Stimulated activated CD8-positive, alpha-beta memory T cell treated with anti-CD3 and anti-CD28 coated beads, Interleukin-7, amount 100 ng/mL, for 4 hours (primary cell): ENCODE measurements around the gene TIRAP.
"Not testable (repeated sequence)": the region's sequence is repeated elsewhere in the genome, so short reads cannot be mapped to it uniquely, and the experiment has no call there.

Source experiments
- DNase-seq, 2 donors: peaks; one replicate each; pipeline ENCODE4 v3.0.0-alpha.2; 2020; ENCODE audit warnings: low read depth in 2 of 2

TIRAP gene

GRCh38 chr11:126282736-126283591, at the start of gene TIRAP:
TSS of gene TIRAP (plus strand) at chr11:126283093. CDS start at chr11:126290895, 7,802 bp downstream.
- peak in 1 of 2 donors; percentile 41 for DNase-seq

DNA sequence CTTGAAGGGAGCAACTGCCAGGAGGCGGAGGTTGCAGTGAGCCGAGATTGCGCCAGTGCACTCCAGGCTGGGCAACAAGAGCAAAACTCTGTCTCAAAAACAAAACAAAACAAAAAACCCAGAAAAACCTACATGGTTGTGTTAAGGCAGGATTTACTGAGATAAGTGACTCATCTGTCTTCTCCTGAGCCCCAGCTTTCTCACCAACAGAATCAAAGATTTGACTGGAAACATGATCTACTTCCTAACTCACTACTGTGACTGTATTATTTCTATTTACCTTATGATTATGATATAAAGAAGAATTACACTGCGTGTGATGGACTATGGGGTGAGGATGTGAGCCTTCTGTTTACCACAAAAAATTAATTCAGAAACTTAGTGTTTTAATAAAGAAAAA, 49.5 kb upstream of the TIRAP start:
- DNase-seq: no peak

DNA sequence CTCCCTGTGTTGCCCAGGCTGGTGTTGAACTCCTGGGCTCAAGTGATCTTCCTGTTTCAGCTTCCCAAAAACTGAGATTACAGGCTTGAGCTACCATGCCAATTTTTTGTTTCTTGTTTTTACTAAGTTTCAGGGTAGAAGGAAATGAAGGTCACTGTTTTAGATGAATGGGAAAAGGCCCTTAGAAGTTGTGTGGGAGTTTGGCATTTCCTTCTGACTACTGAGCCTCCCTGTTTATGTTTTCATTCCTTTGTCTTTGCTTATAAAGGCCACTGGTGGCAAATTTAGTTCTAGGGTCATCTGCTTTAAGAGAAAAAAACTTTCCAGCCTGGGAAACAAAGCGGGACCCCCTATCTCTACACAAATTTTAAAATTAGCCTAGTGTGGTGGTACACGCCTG, 36.3 kb upstream of the TIRAP start:
- no peak for DNase-seq

GRCh38 chr11:126253265-126253664, 29.6 kb upstream of the TIRAP start:
- DNase-seq: no peak

DNA sequence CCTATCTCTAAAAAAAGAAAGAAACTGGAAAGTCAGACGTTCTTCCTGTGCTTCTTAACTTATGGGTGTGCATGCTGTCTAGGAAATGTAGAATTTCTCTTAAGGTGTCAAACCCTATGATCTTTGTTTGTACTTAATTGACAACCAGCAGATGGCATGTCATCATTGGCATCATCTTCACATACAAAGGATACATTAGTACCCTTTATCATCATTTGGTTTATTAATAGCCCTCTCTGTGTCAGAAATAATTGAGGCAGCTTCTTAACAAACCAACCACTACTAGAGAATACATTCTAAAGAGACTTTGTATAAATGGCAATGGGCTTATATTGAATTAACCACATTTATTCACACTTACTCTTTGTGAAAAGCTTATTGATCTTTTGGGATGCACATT, 28.1 kb upstream of the TIRAP start:
- DNase-seq: no peak

DNA sequence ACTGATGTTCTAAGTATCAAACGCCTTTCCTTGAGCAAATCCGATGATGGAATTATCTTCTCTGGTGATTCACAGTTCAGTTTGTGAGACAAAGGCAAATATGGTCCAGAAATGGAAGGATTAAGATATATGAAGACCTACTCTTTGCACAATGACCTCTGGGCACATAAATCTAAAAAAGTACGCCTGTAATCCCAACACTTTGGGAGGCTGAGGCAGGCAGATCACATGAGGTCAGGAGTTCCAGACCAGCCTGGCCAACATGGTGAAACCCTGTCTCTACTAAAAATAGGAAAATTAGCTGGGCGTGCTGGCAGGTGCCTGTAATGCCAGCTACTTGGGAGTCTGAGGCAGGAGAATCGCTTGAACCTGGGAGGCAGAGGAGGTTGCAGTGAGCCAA, 27.4 kb upstream of the TIRAP start:
- not testable (repeated sequence) for DNase-seq

GRCh38 chr11:126256216-126256615, 26.7 kb upstream of the TIRAP start:
- DNase-seq: no peak

DNA sequence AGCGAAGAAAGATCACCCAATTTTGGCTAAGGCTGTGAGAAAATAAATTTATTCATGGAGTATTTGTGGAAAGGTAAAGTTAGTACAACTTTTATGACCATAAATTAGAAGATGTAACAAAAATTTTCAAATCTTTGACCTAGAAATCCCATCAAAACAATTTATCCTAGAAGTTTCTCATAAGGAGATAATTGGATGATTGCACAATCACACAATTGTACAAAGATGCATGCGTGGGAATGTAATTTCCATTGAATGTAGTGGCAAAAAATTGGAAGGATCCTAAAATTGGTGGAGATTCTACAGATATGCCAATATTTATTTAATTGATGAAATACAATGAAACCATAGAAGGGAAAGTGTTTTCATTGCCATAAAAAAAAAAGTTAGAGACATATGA, 25.7 kb upstream of the TIRAP start:
- DNase-seq: no peak

GRCh38 chr11:126257764-126258163, 25.1 kb upstream of the TIRAP start:
- DNase-seq: no peak

DNA sequence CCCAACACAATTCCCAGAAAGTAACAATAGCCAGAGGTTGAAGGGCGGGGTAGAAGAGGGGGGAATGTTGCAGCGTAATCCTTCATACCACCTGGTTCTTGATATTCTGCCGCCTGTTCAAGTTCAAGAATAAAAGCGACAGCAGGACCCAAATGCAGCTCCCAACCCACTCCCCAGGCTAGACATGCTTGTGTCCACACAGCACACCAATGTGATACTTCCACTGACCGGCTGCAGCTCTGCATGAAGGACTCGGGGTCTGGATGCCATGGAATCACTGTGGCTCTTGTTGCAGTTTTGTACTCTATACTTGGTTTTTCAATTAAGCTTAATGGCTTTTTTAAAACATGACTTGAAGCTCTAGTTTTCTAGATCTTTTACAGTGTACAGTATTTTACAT, 20.7 kb upstream of the TIRAP start:
- no peak for DNase-seq

DNA sequence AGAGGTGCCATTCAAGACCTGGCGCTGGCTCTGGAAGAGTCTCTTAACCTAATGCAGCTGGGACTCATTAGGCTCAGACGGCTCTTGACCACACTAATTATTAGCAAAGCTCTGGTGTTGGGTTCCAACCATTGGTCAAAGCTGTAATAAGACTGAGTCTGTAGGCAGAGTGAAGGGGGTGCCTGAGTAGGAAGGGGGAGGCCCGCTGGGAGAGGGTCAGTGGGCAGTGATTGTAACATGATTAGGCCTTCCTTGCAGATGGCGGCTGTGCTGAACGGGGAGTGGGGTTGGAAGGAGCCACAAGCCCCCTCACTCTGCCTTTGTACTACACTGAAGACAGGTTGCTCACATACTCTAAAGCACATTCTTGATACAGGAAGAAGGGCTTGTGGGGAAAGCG, 19.4 kb upstream of the TIRAP start:
- DNase-seq: no peak

GRCh38 chr11:126265811-126266210, 17.1 kb upstream of the TIRAP start:
- no peak for DNase-seq

GRCh38 chr11:126267650-126268049, 15.2 kb upstream of the TIRAP start:
- DNase-seq: no peak

- no peak for DNase-seq
Observed at GRCh38 chr11:126268361-126268707, 14.6 kb upstream of the TIRAP start.

- DNase-seq: peak; percentile 99 to 100
Observed at GRCh38 chr11:126268708-126269579, 13.9 kb upstream of the TIRAP start, which contains the start of the genes FOXRED1 and SRPRA. TSS of gene FOXRED1 (plus strand) at chr11:126269154. CDS start at chr11:126269207, 53 bp downstream. TSS of gene SRPRA (minus strand) at chr11:126268895. CDS start at chr11:126268804, 91 bp downstream.

GRCh38 chr11:126277322-126277721, 5.6 kb upstream of the TIRAP start:
- no peak for DNase-seq

- no peak for DNase-seq
Observed at GRCh38 chr11:126277780-126278179, 5.1 kb upstream of the TIRAP start.

DNA sequence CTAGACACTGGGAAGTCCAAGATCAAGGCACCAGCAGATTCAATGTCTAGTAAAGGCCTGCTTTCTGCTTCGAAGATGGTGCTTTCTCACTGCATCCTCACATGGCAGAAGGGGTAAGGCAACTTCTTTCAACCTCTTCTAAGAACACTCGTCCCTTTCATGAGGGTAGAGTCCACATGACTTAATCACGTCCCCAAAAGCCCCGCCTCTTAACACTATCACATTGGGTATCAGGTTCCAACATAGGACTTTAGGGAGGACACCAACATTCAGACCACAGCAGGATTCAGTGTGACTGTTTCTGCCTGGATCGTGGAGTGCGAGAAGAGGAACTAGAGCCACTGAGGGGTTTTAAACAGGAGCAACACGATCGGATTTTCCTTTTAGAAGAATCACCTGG, 3.7 kb upstream of the TIRAP start:
- DNase-seq: no peak

- no peak for DNase-seq
Observed at GRCh38 chr11:126280595-126280994, 2.3 kb upstream of the TIRAP start.

- no peak for DNase-seq
Observed at GRCh38 chr11:126281245-126281644, 1.6 kb upstream of the TIRAP start.

DNA sequence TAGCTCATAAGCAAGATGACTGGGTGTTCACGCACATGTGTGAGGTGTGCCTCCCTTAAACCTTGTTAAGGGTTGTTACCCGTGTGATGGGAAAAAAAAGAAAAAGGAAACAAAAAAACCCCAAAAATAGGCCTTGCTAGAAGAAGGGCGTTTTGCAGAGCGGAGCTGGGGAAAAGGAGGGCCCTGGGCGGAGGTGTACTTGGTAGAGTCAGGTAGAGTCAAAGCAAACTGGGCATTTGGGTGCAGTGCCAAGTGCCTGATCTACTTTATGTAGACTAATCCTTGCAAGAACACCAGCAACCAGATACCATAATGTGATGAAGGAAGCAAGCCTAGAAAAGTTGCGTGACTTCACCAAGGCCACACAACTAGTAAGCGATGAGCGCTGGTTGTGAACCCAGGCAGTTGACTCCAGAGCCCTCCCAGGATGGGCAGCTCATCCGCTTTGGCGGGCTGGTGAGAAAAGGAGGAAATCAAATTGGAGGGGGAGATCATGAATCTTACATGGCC, 1.2 kb upstream of the TIRAP start:
- no peak for DNase-seq

- DNase-seq: peak in 1 of 2 donors; percentile 17
Observed at GRCh38 chr11:126282361-126282735, 545 bp upstream of the TIRAP start.
